ENCODE measurements around the gene ST3GAL2.
"Not testable (repeated sequence)": the region's sequence is repeated elsewhere in the genome, so short reads cannot be mapped to it uniquely, and the experiment has no call there.

ST3GAL2 gene

DNA sequence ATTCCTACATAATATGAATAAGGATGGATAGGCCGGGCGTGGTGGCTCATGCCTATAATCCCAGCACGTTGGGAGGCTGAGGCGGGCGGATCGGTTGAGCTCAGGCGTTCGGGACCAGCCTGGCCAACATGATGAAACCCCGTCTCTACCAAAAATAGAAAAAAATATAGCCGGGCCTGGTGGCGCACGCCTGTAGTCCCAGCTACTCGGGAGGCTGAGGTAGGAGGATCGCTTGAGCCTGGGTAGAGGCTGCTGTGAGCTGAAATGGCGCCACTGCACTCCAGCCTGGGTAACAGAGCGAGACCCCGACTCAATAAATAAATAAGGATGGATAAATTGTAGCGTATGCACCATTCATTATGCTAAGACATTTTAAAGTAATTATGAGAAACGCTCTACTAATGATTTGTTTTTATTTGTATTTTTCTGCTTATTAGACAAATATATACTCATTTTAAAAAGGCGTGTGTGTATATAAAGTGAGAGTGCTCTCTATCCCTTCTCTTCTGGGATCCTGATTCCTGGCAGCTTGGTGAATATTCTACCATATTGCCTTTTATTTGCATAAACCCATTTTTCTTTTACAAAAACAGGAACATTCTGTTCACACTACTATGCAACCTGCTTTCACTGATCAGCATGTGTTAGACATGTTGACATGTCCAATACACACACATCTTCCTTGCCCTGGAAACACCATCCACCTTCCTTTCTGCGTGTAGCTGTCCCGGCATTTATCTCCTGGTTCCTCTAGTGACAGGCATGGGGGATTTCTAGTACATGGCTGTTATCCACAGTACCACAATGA lies 65.8 kb downstream of the ST3GAL2 start:
- DNase-seq (ENCODE audit: low read depth), result no peak
- TF ChIP-seq CTCF (IDR thresholded peaks at IDR 0.05; ENCODE audit: low read depth, low read length, missing control alignments), result no peak
- H3K4me3 ChIP-seq (ENCODE audit: low read depth, low read length), result no peak overlapping the region

DNA sequence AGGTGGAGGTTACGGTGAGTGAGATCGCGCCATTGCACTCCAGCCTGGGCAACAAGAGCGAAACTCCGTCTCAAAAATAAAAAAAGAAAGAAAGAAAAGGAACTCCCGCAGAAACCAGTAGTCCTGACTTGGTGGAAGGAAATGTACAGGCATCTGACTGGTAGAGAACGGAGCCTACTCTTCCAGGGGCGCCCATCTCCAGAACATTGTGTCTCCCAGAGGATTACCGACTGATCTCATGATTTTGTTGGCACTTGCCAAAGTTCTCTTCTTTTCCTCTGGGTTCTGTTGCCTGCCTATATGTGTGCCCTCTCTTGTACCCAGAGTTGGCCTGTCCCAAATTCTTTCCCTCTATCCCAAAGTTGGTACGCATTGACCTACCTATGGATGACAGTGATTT lies 68.0 kb downstream of the ST3GAL2 start:
- no peak for DNase-seq (ENCODE audit: low read depth)
- H3K4me3 ChIP-seq (ENCODE audit: low read depth, low read length), result no peak overlapping the region
- no peak for TF ChIP-seq CTCF (IDR thresholded peaks at IDR 0.05; ENCODE audit: low read depth, low read length, missing control alignments)

GRCh38 chr16:70370145-70370544 lies 68.8 kb downstream of the ST3GAL2 start:
- peak; percentile 47 for TF ChIP-seq CTCF (IDR thresholded peaks at IDR 0.05; ENCODE audit: low read depth, low read length, missing control alignments)
- not testable (repeated sequence) for H3K4me3 ChIP-seq (ENCODE audit: low read depth, low read length); DNase-seq (ENCODE audit: low read depth)

DNA sequence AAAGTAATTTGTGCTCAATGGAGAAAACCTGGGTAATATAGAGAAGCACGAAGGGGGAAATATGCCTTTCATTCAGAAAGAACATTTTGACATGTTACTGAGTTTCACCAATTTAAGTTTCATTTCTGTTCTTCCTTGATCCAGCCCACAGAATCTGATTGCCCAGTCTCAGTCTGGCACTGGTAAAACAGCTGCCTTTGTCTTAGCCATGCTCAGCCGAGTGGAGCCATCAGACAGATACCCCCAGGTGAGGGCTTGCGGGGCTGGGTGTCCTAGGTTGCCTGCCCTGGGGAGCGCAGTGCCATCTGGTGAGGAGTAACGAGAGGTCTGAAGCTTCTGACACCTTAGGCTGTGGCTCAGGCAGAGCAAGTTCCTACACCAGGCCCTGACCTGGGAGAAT lies 74.5 kb downstream of the ST3GAL2 start:
- TF ChIP-seq CTCF (IDR thresholded peaks at IDR 0.05; ENCODE audit: low read depth, low read length, missing control alignments), result no peak

GRCh38 chr16:70359552-70359951 lies 79.3 kb downstream of the ST3GAL2 start:
- TF ChIP-seq CTCF (IDR thresholded peaks at IDR 0.05; ENCODE audit: low read depth, low read length, missing control alignments), result no peak
- no peak for DNase-seq (ENCODE audit: low read depth)
- H3K4me3 ChIP-seq (ENCODE audit: low read depth, low read length), result no peak overlapping the region

More for the DNA sequence above, 74.5 kb downstream of the ST3GAL2 start:
- no peak for DNase-seq (ENCODE audit: low read depth)
- no peak overlapping the region for H3K4me3 ChIP-seq (ENCODE audit: low read depth, low read length)

- H3K4me3 ChIP-seq (ENCODE audit: low read depth, low read length), result no peak overlapping the region
- no peak for TF ChIP-seq CTCF (IDR thresholded peaks at IDR 0.05; ENCODE audit: low read depth, low read length, missing control alignments)
- no peak for DNase-seq (ENCODE audit: low read depth)
Measured at GRCh38 chr16:70349783-70350182, 89.1 kb downstream of the ST3GAL2 start.

DNA sequence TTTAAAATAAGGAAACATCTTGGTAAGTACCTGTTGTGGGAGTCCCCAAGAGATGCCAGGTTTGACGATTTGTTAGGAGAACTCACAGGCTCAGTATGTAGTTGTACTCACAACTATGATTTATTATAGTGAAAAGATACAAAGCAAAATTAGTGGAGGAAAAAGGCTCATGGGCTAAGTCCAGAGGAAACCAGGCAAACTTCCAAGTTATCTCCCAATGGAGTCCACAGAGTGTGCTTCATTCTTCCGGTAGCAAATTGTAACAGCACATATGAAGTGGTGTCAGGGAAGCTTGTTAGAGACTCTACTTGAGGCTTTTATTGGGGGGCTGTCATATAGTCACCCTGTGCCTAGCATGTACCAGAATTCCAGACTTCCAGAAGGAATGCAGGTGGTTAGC lies 89.9 kb downstream of the ST3GAL2 start:
- no peak overlapping the region for H3K4me3 ChIP-seq (ENCODE audit: low read depth, low read length)
- no peak for DNase-seq (ENCODE audit: low read depth)
- TF ChIP-seq CTCF (IDR thresholded peaks at IDR 0.05; ENCODE audit: low read depth, low read length, missing control alignments), result no peak

Measured in GM12864 (cell line).